H1 (cell line): ENCODE measurements around the gene ARMH1. TPM values are rescaled to one million over a fixed set of nuclear protein-coding genes. Genes with fewer than 3 reads are reported as not detected.

ENCODE experiments used
- CTCF ChIA-PET: fragments of 300-600 bp; sonication (Branson Sonifier 250); formaldehyde crosslinking; loops from one replicate; lab custom pipeline; 2021; ENCODE audit not compliant: partially characterized antibody; lab: Charles Lee
- POLR2A ChIA-PET: fragments of 300-600 bp; sonication (Branson Sonifier 250); formaldehyde crosslinking; loops from one replicate; lab custom pipeline; 2021; ENCODE audit warnings: inconsistent platforms; ENCODE audit not compliant: partially characterized antibody; lab: Charles Lee
- DNase-seq, 2 experiments: peaks; one replicate each; pipeline versions ENCODE4 v3.0.0 to v3.0.0-alpha.2; 2010 to 2022; ENCODE audit warnings: low spot score in 2 of 2, low read depth in 1 of 2, mixed read lengths in 1 of 2
- FAIRE-seq: peaks from 2 replicates; lab custom pipeline; 2011; peaks lifted over from hg19 to GRCh38; lab: Jason Lieb, UNC
- H2AFZ ChIP-seq: 2 replicates; pipeline ENCODE4 v1.8.1; 2012; ENCODE audit warnings: low read length, inconsistent platforms
- H2AK5ac ChIP-seq: 2 replicates; pipeline ENCODE4 v1.6.1; 2013; ENCODE audit warnings: low read depth, low read length
- H2BK120ac ChIP-seq: replicated peaks from 2 replicates; pipeline ENCODE3; 2013; ENCODE audit warnings: low read depth, low read length, inconsistent platforms
- H2BK12ac ChIP-seq: 2 replicates; pipeline ENCODE4 v1.6.1; 2013; ENCODE audit warnings: low read depth, low read length
- H2BK15ac ChIP-seq: 2 replicates; pipeline ENCODE4 v1.6.1; 2013; ENCODE audit warnings: low read length
- H2BK20ac ChIP-seq: 2 replicates; pipeline ENCODE4 v1.6.1; 2013; ENCODE audit warnings: low read length
- H2BK5ac ChIP-seq: 2 replicates; pipeline ENCODE4 v1.6.1; 2013; ENCODE audit warnings: low read depth, low read length
- H3K14ac ChIP-seq: 2 replicates; pipeline ENCODE4 v1.6.1; 2013; ENCODE audit warnings: inconsistent platforms; ENCODE audit not compliant: insufficient read length
- H3K18ac ChIP-seq: 2 replicates; pipeline ENCODE4 v1.6.1; 2013; ENCODE audit warnings: low read length; ENCODE audit errors: extremely low read depth
- H3K23ac ChIP-seq: 2 replicates; pipeline ENCODE4 v1.6.1; 2013; ENCODE audit warnings: inconsistent platforms; ENCODE audit not compliant: insufficient read length
- H3K23me2 ChIP-seq: 2 replicates; pipeline ENCODE4 v1.6.1; 2013; ENCODE audit warnings: low read depth, low read length
- H3K27ac ChIP-seq: 2 replicates; pipeline ENCODE4 v1.6.1; 2011; ENCODE audit warnings: low read depth, low read length, inconsistent platforms
- H3K27me3 ChIP-seq, 4 experiments: replicated peaks in 1 of 4; 1 replicate in 1 of 4; 2 replicates in 3 of 4; pipeline versions ENCODE4 v1.6.1 to v1.8.1; 2011 to 2013; ENCODE audit warnings: low read length in 3 of 4, mild to moderate bottlenecking in 3 of 4, inconsistent platforms in 2 of 4, mixed read lengths in 2 of 4, moderate library complexity in 1 of 4; ENCODE audit not compliant: control insufficient read depth in 3 of 4, insufficient read depth in 3 of 4; ENCODE audit errors: extremely low read depth in 1 of 4
- H3K36me3 ChIP-seq, 4 experiments: 2 replicates each; pipeline versions ENCODE4 v1.6.1 to v1.8.1; 2011 to 2013; ENCODE audit warnings: mild to moderate bottlenecking in 4 of 4, low read length in 3 of 4, moderate library complexity in 2 of 4, control low read depth in 1 of 4, inconsistent platforms in 1 of 4; ENCODE audit not compliant: insufficient read depth in 4 of 4, control insufficient read depth in 2 of 4
- H3K4ac ChIP-seq: replicated peaks from 2 replicates; pipeline ENCODE3; 2013; ENCODE audit warnings: low read length, low read depth, mixed read lengths, inconsistent platforms; ENCODE audit not compliant: insufficient read length
- H3K4me1 ChIP-seq, 4 experiments: replicated peaks in 1 of 4; 1 replicate in 1 of 4; 2 replicates in 3 of 4; pipeline versions ENCODE4 v1.6.1 to v1.8.1; 2011 to 2013; ENCODE audit warnings: low read length in 3 of 4, inconsistent platforms in 2 of 4, mixed read lengths in 1 of 4; ENCODE audit not compliant: insufficient read depth in 4 of 4, control insufficient read depth in 3 of 4
- H3K4me2 ChIP-seq, 2 experiments: 2 replicates each; pipeline versions ENCODE4 v1.6.1 to v1.8.1; 2011 to 2013; ENCODE audit warnings: low read depth in 2 of 2, low read length in 2 of 2, control low read depth in 1 of 2, inconsistent platforms in 1 of 2, mild to moderate bottlenecking in 1 of 2; ENCODE audit not compliant: insufficient read depth in 1 of 2
- H3K4me3 ChIP-seq, 4 experiments: fragments of 200-600, 300-600 bp in 1 of 4; sonication (generic), shearing (Covaris generic), sonication (Bioruptor Twin) in 1 of 4; 2 replicates each; pipeline versions ENCODE4 v1.5.1 to v1.8.1; 2011 to 2016; ENCODE audit warnings: low read length in 4 of 4, low read depth in 3 of 4, control low read depth in 2 of 4, inconsistent platforms in 2 of 4, mild to moderate bottlenecking in 2 of 4, mixed read lengths in 1 of 4, moderate library complexity in 1 of 4; ENCODE audit not compliant: insufficient read depth in 2 of 4; ENCODE audit errors: extremely low read depth in 1 of 4
- H3K56ac ChIP-seq: replicated peaks from 2 replicates; pipeline ENCODE3; 2013; ENCODE audit warnings: low read depth, mild to moderate bottlenecking, mixed read lengths, low read length, inconsistent platforms; ENCODE audit not compliant: insufficient read length
- H3K79me1 ChIP-seq: 2 replicates; pipeline ENCODE4 v1.6.1; 2013; ENCODE audit warnings: low read depth, low read length, control low read depth
- H3K79me2 ChIP-seq, 2 experiments: 2 replicates each; pipeline versions ENCODE4 v1.6.1 to v1.8.1; 2012 to 2013; ENCODE audit warnings: low read length in 2 of 2, mild to moderate bottlenecking in 2 of 2, inconsistent platforms in 1 of 2; ENCODE audit not compliant: insufficient read depth in 2 of 2, control insufficient read depth in 1 of 2
- H3K9ac ChIP-seq, 4 experiments: replicated peaks in 1 of 4; 1 replicate in 1 of 4; 2 replicates in 3 of 4; pipeline versions ENCODE4 v1.6.1 to v1.8.1; 2011 to 2013; ENCODE audit warnings: low read depth in 3 of 4, low read length in 3 of 4, control low read depth in 2 of 4, mild to moderate bottlenecking in 2 of 4, moderate library complexity in 2 of 4, inconsistent platforms in 1 of 4; ENCODE audit errors: extremely low read depth in 1 of 4
- H3K9me3 ChIP-seq, 2 experiments: 2 replicates each; pipeline versions ENCODE4 v1.6.1 to v1.8.1; 2012 to 2013; ENCODE audit warnings: mild to moderate bottlenecking in 2 of 2, moderate library complexity in 2 of 2, control low read depth in 1 of 2, inconsistent platforms in 1 of 2, low read depth in 1 of 2, low read length in 1 of 2, mixed read lengths in 1 of 2; ENCODE audit not compliant: insufficient read depth in 2 of 2
- H4K20me1 ChIP-seq, 2 experiments: replicated peaks in 1 of 2; 2 replicates each; pipeline versions ENCODE3 to v1.8.1; 2011 to 2013; ENCODE audit warnings: inconsistent platforms in 2 of 2, low read length in 2 of 2, mild to moderate bottlenecking in 1 of 2; ENCODE audit not compliant: insufficient read depth in 2 of 2, control insufficient read depth in 1 of 2
- H4K5ac ChIP-seq: 2 replicates; pipeline ENCODE4 v1.6.1; 2013; ENCODE audit warnings: low read length, low read depth, mixed read lengths, inconsistent platforms; ENCODE audit not compliant: insufficient read length
- H4K8ac ChIP-seq: 2 replicates; pipeline ENCODE4 v1.8.0; 2013; ENCODE audit warnings: mild to moderate bottlenecking, moderate library complexity, low read length, inconsistent platforms; ENCODE audit not compliant: insufficient read depth; ENCODE audit errors: extremely low read depth
- H4K91ac ChIP-seq: replicated peaks from 2 replicates; pipeline ENCODE3; 2013; ENCODE audit warnings: low read length, mixed read lengths, inconsistent platforms; ENCODE audit not compliant: insufficient read length
- CREB1 ChIP-seq: IDR thresholded peaks from 2 replicates; pipeline ENCODE4 v1.6.1; 2012; ENCODE audit warnings: inconsistent platforms
- JUN ChIP-seq: IDR thresholded peaks from 2 replicates; pipeline ENCODE4 v1.6.1; 2011; ENCODE audit warnings: low read depth, mild to moderate bottlenecking, improper control_type of control experiment, low read length
- JUND ChIP-seq: IDR thresholded peaks from 2 replicates; pipeline ENCODE4 v1.6.1; 2011; ENCODE audit warnings: mild to moderate bottlenecking, improper control_type of control experiment, low read length
- SP1 ChIP-seq: IDR thresholded peaks from 2 replicates; pipeline ENCODE4 v1.6.1; 2011; ENCODE audit warnings: low read depth, low read length
- SP2 ChIP-seq: IDR thresholded peaks from 2 replicates; pipeline ENCODE4 v1.6.1; 2012; ENCODE audit warnings: mild to moderate bottlenecking, low read length, inconsistent platforms
- TAF7 ChIP-seq: optimal IDR thresholded peaks from 2 replicates; pipeline ENCODE3; 2011; ENCODE audit warnings: low read depth, mild to moderate bottlenecking, inconsistent platforms, low read length, moderate library complexity, borderline replicate concordance
- WGBS, 2 experiments: shearing (Covaris generic) in 1 of 2; methylation state at CpG; one replicate each; pipeline versions ENCODE4 v1.1.6 to v1.1.7; 2013 to 2015; ENCODE audit warnings: low lambda C conversion rate in 2 of 2, mixed read lengths in 2 of 2, inconsistent platforms in 1 of 2, low coverage in 1 of 2, missing lambda C conversion rate in 1 of 2; ENCODE audit not compliant: insufficient replicate concordance in 2 of 2, insufficient coverage in 1 of 2, insufficient read length in 1 of 2; ENCODE audit errors: extremely low coverage in 1 of 2, missing lambda C conversion rate in 1 of 2; 5-methylcytosine and 5-hydroxymethylcytosine counted together
- polyA plus RNA-seq, 7 experiments: library from polyadenylated mRNA; depleted of rRNA in 3 of 7; stranded (reverse) in 5 of 7; unstranded in 2 of 7; fragments of >200 nt in 5 of 7; fragments of 200-250 nt in 2 of 7; gene quantifications; 1 replicate in 5 of 7; 2 replicates in 1 of 7; 4 replicates in 1 of 7; pipeline versions ENCODE4 v1.2.1 to v1.2.3, GENCODE V29; 2011 to 2013; ENCODE audit warnings: missing spikeins in 2 of 7, mixed read lengths in 2 of 7
- total RNA-seq: library from RNA; stranded (reverse); fragmentation: NEBNext Ultra II Directional; extraction: Animal tissue kit (Norgen Biotek cat#: 25700); gene quantifications from 2 replicates; pipeline ENCODE4 v1.2.1, GENCODE V29; 2021
- TF ChIP-seq, protein P1 (sequence below): IDR thresholded peaks from 2 replicates; pipeline ENCODE4 v1.6.1; 2012; ENCODE audit warnings: inconsistent platforms
- TF ChIP-seq, protein P2 (sequence below): IDR thresholded peaks from 2 replicates; pipeline ENCODE4 v1.6.1; 2011; ENCODE audit warnings: low read length, improper control_type of control experiment

The ARMH1 gene
- total and polyA plus RNA-seq, 2 of the 8 experiments (the other 6 are each of a cell fraction or from before 2014, with no cell fraction given) = 0.82 to 0.85 TPM

- no peak overlapping the region for H3K14ac ChIP-seq
- no peak overlapping the region for H2BK5ac ChIP-seq
- no peaks in the 10 kb centered on the region for H3K79me1 ChIP-seq
- no peak overlapping the region for H2AK5ac ChIP-seq
- no peak overlapping the region for H2BK15ac ChIP-seq
- no peak overlapping the region for H3K4ac ChIP-seq
- no peak for DNase-seq
- no peaks in the 10 kb centered on the region for H3K79me2 ChIP-seq
- peaks cover 0 to 2% (median 0%) of the 10 kb centered on the region in 4 experiments; a peak in 3 of 7 replicates for H3K4me1 ChIP-seq
- H3K36me3 ChIP-seq = no peaks in the 10 kb centered on the region; a peak in 1 of 8 replicates
- no peak overlapping the region for H3K18ac ChIP-seq
- WGBS, 2 experiments = 78% methylated on average over 2 of the region's 4 CpGs; no CpG with 5 or more reads in 1 of the 2 experiments
- CTCF ChIA-PET = interaction anchor here (0.6 to 7.6 kb wide), 8 partner anchors 8 to 901 kb away, joined by 3 to 45 read pairs (median 3); no protein-coding TSS in a partner anchor
- H3K23me2 ChIP-seq = no peaks in the 10 kb centered on the region
- H3K56ac ChIP-seq = no peak overlapping the region
- TF ChIP-seq JUND (no peak), TAF7 (no peak), SP2 (no peak), SP1 (no peak), JUN (no peak), CREB1 (no peak)
- TF ChIP-seq, protein P1, sequence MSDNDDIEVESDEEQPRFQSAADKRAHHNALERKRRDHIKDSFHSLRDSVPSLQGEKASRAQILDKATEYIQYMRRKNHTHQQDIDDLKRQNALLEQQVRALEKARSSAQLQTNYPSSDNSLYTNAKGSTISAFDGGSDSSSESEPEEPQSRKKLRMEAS = no peak
- TF ChIP-seq, protein P2, sequence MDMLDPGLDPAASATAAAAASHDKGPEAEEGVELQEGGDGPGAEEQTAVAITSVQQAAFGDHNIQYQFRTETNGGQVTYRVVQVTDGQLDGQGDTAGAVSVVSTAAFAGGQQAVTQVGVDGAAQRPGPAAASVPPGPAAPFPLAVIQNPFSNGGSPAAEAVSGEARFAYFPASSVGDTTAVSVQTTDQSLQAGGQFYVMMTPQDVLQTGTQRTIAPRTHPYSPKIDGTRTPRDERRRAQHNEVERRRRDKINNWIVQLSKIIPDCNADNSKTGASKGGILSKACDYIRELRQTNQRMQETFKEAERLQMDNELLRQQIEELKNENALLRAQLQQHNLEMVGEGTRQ = no peak
- TF ChIP-seq, all 59 proteins: peak for 0
- Histone ChIP-seq H3K4me2 (no peak overlapping the region), H4K20me1 (no peaks in the 10 kb centered on the region), H4K91ac (no peak overlapping the region), H3K9me3 (no peaks in the 10 kb centered on the region), H3K27ac (no peak overlapping the region), H3K9ac (no peak overlapping the region), H3K23ac (no peak overlapping the region), H2BK12ac (no peak overlapping the region), H3K4me3 (no peak overlapping the region), H2AFZ (no peak overlapping the region), H2BK120ac (no peak overlapping the region), H3K27me3 (no peaks in the 10 kb centered on the region), H4K8ac (no peak overlapping the region), H4K5ac (no peak overlapping the region), H2BK20ac (no peak overlapping the region)
- FAIRE-seq = no peak
- POLR2A ChIA-PET = interaction anchor here (0.9 to 1.6 kb wide), 4 partner anchors 9 to 17 kb away, joined by 3 to 4 read pairs (median 4); partner anchors contain the start of genes ARMH1 and TMEM53
Measured at GRCh38 chr1:44659566-44659965, 14.9 kb upstream of the ARMH1 start.
